Measurements from ENCODE around the gene GPT2.
"Not testable (repeated sequence)": the region's sequence is repeated elsewhere in the genome, so short reads cannot be mapped to it uniquely, and the experiment has no call there.

The GPT2 gene

DNA sequence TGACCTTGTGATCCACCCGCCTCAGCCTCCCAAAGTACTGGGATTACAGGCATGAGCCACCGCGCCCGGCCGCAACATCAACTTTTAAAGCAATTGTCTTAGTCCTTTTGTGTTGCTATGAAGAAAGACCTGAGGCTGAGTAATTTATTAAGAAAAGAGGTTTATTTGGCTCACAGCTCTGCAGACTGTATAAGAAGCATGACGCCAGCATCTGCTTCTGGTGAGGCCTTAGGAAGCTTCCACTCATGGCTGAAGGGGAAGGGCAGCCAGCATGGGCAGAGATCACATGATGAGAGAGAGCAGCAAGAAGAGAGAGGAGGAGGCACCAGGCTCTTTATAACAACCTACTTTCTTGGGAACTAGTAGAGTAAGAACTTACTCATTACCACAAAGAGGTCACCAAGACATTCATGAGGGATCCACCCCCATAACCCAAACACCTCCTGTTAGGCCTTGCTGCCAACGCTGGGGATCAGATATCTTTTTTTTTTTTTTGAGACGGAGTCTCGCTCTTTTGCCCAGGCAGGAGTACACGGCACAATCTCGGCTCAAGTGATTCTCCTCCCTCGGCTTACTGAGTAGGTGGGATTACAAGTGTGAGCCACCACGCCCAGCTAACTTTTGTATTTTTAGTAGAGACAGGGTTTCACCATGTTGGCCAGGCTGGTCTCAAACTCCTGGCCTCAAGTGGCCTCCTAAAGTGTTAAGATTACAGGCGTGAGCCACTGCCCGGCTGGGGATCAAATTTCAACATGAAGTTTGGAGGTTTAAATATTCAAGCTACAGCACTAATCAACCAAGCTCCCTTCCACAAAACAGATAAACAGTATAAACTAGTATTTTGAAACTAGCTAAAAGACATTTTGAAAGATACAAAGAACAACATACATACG is 21.4 kb upstream of the GPT2 start:
- DNase-seq, result no peak

DNA sequence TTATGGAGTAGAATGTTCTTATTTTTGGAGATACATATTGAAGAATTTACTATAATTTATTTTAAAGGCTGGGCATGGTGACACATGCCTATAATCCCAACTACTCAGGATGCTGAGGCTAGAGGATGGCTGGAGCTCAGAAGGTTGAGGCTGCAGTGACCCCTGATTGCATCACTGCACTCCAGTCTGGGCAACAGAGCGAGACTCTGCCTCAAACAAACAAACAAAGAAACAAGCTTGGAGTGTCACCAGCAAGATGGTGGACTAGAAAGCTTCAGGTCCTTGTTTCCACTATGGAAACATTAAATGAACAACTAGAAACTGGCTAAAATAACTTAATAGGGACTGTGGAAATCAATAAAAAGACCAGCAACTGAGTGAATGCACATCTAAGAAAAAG is 17.9 kb upstream of the GPT2 start:
- DNase-seq, result no peak

DNA sequence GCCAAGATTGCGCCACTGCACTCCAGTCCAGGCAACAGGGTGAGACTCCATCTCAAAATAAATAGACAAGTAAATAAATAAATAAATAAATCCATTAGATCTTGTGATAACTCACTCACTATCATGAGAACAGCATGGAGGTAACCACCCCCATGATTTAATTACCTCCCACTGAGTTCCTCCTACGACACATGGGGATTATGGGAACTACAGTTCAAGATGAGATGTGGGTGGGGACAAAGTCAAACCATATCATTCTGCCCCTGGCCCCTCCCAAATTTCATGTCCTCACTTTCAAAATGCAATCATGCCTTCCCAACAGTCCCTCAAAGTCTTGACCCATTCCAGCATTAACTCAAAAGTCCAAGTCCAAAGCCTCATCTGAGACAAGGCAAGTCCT is 16.7 kb upstream of the GPT2 start:
- not testable (repeated sequence) for DNase-seq

DNA sequence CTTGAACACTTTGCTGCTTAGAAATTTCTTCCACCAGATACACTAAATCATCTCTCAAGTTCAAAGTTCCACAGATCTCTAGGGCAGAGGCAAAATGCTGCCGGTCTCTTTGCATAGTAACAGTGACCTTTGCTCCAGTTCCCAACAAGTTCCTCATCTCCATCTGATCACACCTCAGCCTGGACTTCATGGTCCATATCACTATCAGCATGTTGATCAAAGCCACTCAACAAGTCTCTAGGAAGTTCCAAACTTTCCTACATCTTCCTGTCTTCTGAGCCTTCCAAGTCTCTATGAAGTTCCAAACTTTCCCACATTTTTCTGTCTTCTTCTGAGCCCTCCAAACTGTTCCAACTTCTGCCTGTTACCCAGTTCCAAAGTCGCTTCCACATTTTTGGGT is 15.3 kb upstream of the GPT2 start:
- not testable (repeated sequence) for DNase-seq

GRCh38 chr16:46871597-46871996 is 12.6 kb upstream of the GPT2 start:
- no peak for DNase-seq

DNA sequence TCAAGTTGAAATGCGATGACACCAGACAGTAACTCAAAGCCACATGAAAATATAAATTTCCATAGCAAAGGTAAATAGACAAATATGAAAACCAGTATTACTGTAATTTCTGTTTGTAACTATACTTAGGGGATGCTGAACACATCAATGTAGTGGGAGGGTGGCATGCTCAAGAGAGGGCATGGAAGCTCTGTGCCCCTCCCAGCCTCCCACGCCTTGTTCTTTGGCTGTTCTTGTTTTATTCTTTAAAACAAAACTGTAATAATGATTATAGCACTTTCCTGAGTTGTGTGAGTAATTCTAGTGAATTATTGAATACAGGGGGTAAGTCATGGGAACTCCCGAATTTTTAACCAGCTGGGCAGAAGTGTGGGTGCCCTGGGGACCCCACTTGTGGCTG is 11.0 kb upstream of the GPT2 start:
- DNase-seq, result no peak

DNA sequence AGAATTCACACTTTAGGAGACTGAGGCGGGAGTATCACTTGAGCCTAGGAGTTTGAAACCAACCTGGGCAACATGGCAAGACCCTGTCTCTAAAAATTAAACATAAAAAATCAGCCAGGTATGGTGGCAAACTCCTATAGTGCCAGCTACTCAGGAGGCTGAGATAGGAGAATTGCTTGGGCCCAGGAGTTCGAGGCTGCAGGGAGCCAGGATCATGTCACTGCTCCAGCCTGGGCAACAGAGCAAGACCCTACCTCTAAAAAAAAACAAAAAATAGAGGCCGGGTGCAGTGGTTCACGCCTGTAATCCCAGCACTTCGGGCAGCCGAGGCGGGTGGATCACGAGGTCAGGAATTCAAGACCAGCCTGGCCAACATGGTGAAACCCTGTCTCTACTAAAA is 8.9 kb upstream of the GPT2 start:
- DNase-seq, result no peak

DNA sequence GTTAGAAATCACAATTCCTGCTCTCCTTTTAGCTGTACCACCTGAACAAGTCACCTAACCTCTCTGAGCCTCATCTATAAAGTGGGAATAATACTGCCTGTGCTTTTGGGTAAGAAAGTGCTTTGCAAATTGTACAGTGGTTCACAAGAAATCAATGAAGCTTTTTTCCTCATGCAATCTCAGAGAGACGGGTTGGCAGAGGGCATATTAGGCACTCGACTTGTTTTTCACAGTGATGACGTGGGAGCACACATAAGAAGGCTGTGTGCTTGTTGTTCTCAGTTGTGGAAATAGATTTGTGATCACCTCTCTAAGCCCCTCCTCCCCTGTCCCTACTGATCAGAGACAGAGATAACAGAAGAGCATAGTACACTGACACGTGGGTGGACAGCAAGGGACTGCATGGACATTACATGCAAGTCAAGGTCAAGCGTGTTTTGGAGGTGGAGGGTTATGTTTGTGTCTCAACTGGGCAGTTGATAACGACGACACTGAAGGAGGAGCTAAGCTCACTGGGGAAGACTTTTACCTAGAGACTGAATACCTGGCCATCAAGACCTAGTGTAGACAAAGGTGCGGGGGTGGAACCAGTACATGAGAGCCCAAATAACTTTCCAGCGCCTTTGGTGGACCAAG is 1.7 kb upstream of the GPT2 start:
- no peak for DNase-seq

DNA sequence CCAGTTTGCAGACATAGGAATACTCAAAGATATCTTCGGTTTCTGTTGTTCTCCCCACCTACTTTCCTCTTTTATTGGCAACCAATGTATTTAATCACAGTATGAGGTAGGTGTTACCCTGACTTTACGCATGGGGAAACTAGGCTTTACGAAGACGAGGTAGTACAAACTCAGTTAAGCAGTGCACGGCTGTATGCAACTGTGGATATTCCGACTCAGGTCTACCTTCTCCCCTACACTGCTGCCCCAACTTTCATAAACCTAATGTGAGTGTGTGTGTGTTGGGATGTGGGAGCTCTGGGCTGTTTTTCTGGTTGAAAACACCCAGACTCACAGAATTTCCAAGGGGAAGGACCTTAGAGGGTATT is 1.2 kb upstream of the GPT2 start:
- DNase-seq, result no peak

DNA sequence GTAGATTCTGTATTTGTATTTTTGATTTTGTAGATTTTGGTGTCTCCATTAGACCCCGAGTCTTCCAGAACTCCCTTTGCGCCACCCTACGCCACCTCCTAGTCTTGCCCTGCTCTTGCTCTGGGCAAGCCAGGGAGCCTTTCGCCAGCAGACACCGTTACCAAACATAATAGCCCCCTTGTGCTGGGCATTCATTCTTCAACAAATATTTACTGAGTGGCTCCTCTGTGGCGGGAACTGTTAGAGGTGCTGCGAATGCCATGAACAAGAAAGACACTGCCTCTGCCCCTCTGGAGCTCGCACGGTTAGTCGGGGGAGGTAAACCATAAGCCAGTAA is 841 bp upstream of the GPT2 start:
- DNase-seq, result no peak

DNA sequence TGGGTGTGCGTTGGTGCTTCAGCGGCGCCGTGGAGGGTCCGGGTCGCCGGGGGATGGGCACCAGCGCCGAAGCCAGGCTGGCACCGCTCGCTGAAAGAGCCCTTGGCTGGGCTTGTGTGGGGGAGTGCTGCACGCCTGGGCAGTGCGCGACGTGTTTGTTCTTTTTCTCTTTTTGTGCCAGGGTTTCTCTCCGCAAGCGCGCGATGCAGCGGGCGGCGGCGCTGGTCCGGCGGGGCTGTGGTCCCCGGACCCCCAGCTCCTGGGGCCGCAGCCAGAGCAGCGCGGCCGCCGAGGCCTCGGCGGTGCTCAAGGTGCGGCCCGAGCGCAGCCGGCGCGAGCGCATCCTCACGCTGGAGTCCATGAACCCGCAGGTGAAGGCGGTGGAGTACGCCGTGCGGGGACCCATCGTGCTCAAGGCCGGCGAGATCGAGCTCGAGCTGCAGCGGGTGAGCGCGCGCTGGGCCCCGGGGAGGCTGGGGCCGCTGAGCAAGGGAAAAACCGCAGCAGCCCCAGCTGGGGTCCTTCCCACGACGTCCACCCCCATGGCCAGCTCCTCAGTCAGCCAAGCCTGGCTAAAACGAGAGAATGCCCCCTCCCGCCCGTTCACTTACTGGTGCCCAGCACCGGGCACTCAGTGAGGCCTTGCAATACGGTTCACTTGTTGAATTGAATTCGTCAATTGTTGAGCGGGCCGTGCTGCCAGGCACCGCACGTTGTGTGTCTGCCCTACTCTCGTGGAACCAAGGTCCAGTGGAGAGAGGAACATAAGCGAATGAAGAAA is 541 bp downstream of the GPT2 start:
- no peak for DNase-seq

GRCh38 chr16:46885960-46886763 is 2.0 kb downstream of the GPT2 start:
- no peak for DNase-seq

GRCh38 chr16:46886764-46887523 is 2.8 kb downstream of the GPT2 start:
- no peak for DNase-seq

- DNase-seq, result no peak
These were observed 3.3 kb downstream of the GPT2 start for GRCh38 chr16:46887524-46887854.

DNA sequence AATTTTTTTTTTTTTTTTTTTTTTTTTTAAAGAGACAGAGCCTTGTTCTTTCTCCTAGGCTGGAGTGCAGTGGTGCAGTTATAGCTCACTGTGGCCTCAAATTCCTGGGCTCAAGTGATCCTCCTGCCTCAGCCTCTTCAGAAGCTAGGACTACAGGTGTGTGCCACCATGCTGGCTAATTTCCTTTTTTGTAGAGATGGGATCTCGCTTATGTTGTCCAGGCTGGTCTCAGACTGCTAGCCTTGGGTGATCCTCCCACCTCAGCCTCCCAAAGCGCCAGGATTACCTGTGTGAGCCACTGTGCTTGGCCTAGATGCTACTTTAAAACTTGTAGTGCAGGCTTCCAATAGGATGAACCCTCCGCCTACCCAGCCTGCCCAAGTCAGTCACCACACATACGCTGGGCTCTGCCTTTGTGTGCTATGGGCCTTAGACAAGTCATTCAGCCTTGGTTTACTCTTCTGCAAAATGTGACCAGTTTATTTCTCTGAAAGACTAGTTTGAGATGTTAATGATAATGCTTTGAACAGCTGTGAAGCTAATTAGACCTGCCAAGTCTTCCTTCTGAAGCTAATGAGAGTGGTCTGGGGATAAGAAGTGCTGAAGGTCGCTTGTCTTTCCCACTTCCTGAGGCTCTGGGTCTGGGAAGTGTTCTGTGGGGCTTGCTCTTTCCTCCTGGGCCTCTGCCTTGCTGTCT is 5.2 kb downstream of the GPT2 start:
- no peak for DNase-seq

- no peak for DNase-seq
These were observed 5.8 kb downstream of the GPT2 start for GRCh38 chr16:46889942-46890300.

DNA sequence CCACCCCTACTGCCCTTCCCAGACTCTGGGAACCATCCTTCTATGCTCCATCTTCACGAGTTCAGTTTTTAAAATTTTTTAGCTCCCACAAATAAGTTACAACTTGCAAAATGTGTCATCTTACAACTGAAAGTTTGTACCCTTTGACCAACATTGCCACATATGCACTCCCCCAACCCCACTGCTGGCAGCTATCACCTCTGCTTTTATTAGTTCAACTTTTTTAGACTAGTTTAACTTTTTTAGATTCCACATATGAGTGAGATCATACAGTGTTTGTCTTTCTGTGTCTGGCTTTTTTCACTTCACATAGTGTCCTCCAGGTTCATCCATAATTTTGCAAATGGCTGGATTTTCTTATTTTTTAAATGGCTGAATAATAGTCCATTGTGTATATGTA is 7.7 kb downstream of the GPT2 start:
- no peak for DNase-seq

GRCh38 chr16:46894036-46894672 is 10.0 kb downstream of the GPT2 start:
- no peak for DNase-seq

GRCh38 chr16:46895399-46896313 is 11.5 kb downstream of the GPT2 start:
- no peak for DNase-seq

DNA sequence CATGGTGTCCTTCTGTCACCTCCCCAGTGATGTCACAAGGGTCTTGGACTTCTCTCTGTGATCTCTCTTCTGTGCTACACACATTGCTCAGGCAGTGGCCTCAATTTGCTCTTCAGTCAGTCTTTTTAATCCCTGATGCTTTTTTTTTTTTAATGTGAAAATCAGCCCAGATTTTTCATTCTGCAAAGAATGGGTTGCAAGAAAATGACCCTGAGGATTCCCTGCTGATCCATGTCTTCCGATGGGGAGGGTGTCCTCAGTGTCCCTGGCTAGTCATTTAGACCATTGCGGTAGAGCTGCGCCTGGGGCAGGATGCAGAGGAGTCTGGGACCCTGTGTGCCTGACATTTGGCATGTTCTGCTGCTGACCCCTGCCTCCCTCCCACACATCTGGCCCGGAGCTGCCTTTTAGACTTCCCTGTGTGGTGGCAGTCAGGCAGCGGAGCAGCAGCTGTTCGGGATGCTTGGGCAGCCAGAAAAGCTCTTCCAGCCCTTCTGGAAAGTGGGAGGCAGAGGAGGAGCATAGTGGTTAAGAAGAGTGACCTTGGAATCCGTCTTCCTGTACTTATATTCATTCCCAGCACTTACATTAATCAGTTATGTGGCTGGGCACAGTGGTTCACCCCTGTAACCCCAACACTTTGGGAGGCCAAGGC is 12.3 kb downstream of the GPT2 start:
- DNase-seq, result no peak

All from NCI-H1694 (cell line).